ENCODE results near the gene DENND1A. TPM values are rescaled to one million over a fixed set of nuclear protein-coding genes. Genes with fewer than 3 reads are reported as not detected.
A peak's percentile ranks its signal among the peaks of the same experiment; 100 is the strongest.
"Not testable (repeated sequence)": the region's sequence is repeated elsewhere in the genome, so short reads cannot be mapped to it uniquely, and the experiment has no call there.

The DENND1A gene
- total RNA-seq, 2 experiments from 2014 or later: 13.9 to 20.3 TPM

DNA sequence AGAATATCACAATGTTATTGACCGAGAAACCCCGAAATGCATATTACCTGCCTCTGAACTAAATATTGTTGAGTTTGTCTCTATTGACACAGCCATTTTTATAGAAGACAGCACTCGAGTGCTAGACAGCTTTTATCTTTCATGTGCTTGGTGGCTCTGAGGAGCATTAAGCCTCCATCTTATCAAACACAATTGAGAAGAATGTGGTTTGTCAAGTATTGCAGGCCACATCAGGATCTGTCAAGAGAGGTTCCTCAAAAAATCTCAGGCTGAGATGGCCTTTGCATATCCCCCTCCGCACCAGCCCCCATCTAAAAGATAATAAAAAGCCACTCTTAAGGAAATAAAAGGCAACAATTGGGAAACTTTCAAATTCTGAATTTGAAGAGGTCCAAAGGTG, 284.8 kb downstream of the DENND1A start:
- Mint-ChIP-seq H3K27ac (no peak overlapping the region), H3K9me3 (peaks cover 2% of the 10 kb centered on the region), H3K4me3 (no peak overlapping the region), H3K4me1 (peaks cover 23% of the 10 kb centered on the region), H3K36me3 (peaks cover 15% of the 10 kb centered on the region), H3K27me3 (peaks cover 25% of the 10 kb centered on the region)
- DNase-seq: no peak
- ATAC-seq (ENCODE audit: low read depth): no peak
- POLR2A ChIA-PET: no interaction called here

GRCh38 chr9:123643518-123643917, 286.4 kb downstream of the DENND1A start:
- Mint-ChIP-seq H3K4me1 (peaks cover 24% of the 10 kb centered on the region), H3K27ac (no peak overlapping the region), H3K9me3 (peaks cover 2% of the 10 kb centered on the region), H3K36me3 (peaks cover 13% of the 10 kb centered on the region), H3K27me3 (peaks cover 35% of the 10 kb centered on the region), H3K4me3 (no peak overlapping the region)
- no peak for DNase-seq
- POLR2A ChIA-PET: no interaction called here
- ATAC-seq (ENCODE audit: low read depth): no peak

DNA sequence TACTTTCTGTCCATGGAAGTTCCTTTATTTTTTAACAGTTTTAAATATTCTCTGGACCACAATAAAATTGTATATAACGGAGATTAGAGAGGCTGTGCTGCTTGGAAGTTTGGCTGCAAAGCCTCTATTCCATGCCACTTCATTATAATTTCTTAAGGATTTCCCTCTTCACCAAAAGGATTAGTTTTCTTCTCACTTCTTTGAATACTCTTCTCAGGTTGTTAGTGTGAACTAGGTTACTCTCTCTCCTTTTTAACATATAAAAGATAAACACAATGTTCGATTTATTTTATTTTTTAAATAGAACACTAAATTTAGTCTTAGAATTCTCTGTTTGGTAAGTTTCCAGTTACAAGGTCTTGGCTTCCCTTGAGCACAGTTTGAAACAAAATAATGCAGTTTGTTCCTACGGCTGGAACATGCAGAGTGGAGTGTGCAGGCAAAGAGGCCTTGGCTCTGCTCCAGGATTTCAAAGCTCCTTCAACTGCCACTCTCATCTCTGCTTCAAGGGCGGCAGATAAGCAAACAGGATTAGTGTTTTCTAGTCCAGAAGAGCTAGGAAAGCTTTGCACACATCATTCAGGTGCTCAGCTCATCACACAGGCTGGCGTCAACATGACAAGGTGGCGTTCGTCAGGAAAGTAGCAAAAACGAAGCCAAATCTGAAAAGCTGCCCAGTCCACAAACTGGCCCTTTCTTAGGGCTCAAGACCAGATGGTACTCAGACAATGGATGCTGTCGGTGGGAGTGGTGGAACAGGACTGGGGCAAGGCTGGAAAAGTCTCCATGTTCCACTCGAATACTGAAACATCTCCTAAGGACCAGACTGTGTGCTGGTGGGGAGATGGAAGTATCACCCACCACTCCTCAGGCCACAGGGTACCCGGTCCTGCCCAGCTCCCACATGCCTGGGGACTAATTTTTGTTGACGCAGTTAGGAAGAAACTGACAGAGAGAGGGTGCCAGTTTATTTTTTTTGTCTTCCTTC, 287.3 kb downstream of the DENND1A start:
- Mint-ChIP-seq H3K4me3 (no peak overlapping the region), H3K27ac (no peak overlapping the region), H3K9me3 (peaks cover 2% of the 10 kb centered on the region), H3K36me3 (peaks cover 13% of the 10 kb centered on the region), H3K4me1 (peaks cover 33% of the 10 kb centered on the region), H3K27me3 (peaks cover 33% of the 10 kb centered on the region)
- DNase-seq (no peak), ATAC-seq (ENCODE audit: low read depth) (no peak)
- POLR2A ChIA-PET: no interaction called here

DNA sequence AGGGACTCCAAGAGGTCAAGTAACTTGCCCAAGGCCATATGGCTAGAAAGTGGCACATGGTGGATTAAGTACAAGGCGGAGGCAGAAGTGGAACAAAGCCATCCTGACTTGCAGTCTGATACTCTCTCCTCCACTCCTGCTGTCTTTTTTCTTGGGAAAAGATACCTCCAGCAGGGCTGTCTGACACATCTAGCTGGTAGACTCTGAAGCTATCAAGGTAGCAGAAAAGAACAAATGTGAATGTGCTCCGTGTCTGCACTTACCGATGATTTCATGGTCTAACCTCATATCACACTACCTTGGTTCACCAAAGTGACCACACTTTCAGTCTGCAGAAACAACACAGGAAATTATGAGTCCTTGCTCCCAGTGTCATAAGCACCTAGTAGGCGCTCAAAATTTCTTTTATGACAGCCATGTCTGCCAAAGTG, 289.1 kb downstream of the DENND1A start:
- H3K27ac Mint-ChIP-seq: no peak overlapping the region
- H3K9me3 Mint-ChIP-seq: no peaks in the 10 kb centered on the region
- H3K4me3 Mint-ChIP-seq: peak overlapping the region; percentile 22
- H3K4me1 Mint-ChIP-seq: peaks cover 37% of the 10 kb centered on the region
- H3K36me3 Mint-ChIP-seq: peaks cover 5% of the 10 kb centered on the region
- peaks cover 39% of the 10 kb centered on the region for H3K27me3 Mint-ChIP-seq
- peak; percentile 67 for ATAC-seq (ENCODE audit: low read depth)
- no peak for DNase-seq
- POLR2A ChIA-PET: interaction anchor here (0.5 to 0.7 kb wide), 2 partner anchors 814 to 1324 kb away, joined by 3 to 4 read pairs; no protein-coding TSS in a partner anchor

GRCh38 chr9:123639743-123640142, 290.2 kb downstream of the DENND1A start:
- Mint-ChIP-seq H3K36me3 (peaks cover 7% of the 10 kb centered on the region), H3K27me3 (peaks cover 43% of the 10 kb centered on the region), H3K27ac (no peak overlapping the region), H3K4me1 (peaks cover 38% of the 10 kb centered on the region), H3K4me3 (no peak overlapping the region), H3K9me3 (no peaks in the 10 kb centered on the region)
- no peak for ATAC-seq (ENCODE audit: low read depth)
- DNase-seq: no peak
- POLR2A ChIA-PET: no interaction called here

DNA sequence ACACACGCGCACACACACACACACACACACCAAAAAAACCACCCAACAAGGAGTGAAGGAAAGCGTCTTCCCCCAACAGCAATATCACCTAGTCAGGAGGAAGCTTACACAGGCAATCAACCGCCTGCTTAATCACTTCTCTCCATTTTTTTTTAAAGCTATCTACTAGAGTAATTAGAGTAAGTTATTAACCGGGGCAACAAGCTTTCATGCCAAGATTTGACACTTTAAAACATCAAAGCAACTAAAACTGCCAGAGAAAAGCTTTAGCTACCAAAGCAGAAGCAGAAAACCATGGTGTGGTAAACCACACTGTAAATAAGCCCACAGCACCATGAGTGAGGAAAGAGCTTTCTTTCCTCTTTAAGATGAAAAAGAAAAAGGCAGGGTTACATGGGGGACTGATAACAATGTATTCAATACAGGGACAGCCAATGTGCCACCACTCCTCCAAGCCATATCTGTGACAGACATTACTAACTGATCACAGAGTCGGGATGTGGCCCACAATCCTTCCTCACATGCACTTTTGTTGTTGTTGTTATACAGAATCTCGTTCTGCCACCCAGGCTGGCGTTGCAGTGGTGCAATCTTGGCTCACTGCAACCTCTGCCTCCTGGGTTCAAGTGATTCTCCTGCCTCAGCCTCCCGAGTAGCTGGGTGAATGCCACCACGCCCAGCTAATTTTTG, 291.8 kb downstream of the DENND1A start:
- peak overlapping the region; percentile 84 for H3K4me3 Mint-ChIP-seq
- peaks cover 40% of the 10 kb centered on the region for H3K27me3 Mint-ChIP-seq
- H3K36me3 Mint-ChIP-seq: peaks cover 5% of the 10 kb centered on the region
- peak; percentile 77 for ATAC-seq (ENCODE audit: low read depth)
- peak overlapping the region; percentile 71 for H3K27ac Mint-ChIP-seq
- POLR2A ChIA-PET: interaction anchor here (0.6 to 1.0 kb wide), 3 partner anchors 176 to 292 kb away, joined by 3 to 4 read pairs (median 4); no protein-coding TSS in a partner anchor
- no peaks in the 10 kb centered on the region for H3K9me3 Mint-ChIP-seq
- H3K4me1 Mint-ChIP-seq: peaks cover 46% of the 10 kb centered on the region
- peak; percentile 42 for DNase-seq

DNA sequence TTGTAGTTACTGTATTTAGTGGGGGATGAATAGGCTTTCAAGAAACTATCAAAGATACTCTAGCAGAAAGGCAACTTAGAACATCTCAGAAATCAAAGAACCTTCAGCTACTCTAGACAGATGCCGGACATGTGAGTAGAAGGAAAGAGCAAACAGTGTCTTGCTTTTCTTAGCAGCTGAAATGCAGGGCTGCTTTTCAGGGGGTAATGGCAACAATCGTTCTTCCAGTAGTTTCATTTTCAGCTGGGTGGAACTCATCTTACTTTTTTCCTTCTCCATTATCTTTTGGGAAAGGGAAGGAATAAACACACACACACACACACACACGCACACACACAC, 292.4 kb downstream of the DENND1A start:
- Mint-ChIP-seq H3K27ac (peak overlapping the region; percentile 71), H3K9me3 (no peaks in the 10 kb centered on the region), H3K4me3 (peak overlapping the region; percentile 84), H3K4me1 (peaks cover 44% of the 10 kb centered on the region), H3K27me3 (peaks cover 37% of the 10 kb centered on the region), H3K36me3 (peaks cover 2% of the 10 kb centered on the region)
- DNase-seq (no peak), ATAC-seq (ENCODE audit: low read depth) (peak; percentile 20)
- POLR2A ChIA-PET: interaction anchor here (0.6 to 1.0 kb wide), 2 partner anchors 198 to 293 kb away, joined by 3 to 4 read pairs; no protein-coding TSS in a partner anchor

DNA sequence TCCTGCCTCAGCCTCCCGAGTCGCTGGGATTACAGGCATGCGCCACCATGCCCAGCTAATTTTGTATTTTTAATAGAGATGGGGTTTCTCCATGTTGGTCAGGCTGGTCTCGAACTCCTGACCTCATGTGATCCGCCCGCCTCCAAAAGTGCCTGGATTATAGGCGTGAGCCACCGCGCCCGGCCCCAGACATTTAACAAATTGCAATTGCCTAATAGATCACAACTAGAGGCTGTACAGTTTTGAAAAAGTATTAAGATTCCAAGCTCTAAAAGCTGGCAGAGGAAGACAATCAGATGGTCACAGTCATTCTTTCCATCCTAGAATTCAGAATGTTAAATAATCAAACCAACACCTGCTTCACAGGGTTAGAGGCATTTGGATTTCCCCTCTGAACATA, 293.1 kb downstream of the DENND1A start:
- POLR2A ChIA-PET; H3K4me3 Mint-ChIP-seq; DNase-seq; H3K27ac Mint-ChIP-seq; ATAC-seq (ENCODE audit: low read depth); H3K9me3 Mint-ChIP-seq; H3K36me3 Mint-ChIP-seq: not testable (repeated sequence)
- peaks cover 33% of the 10 kb centered on the region for H3K27me3 Mint-ChIP-seq
- peaks cover 42% of the 10 kb centered on the region for H3K4me1 Mint-ChIP-seq

DNA sequence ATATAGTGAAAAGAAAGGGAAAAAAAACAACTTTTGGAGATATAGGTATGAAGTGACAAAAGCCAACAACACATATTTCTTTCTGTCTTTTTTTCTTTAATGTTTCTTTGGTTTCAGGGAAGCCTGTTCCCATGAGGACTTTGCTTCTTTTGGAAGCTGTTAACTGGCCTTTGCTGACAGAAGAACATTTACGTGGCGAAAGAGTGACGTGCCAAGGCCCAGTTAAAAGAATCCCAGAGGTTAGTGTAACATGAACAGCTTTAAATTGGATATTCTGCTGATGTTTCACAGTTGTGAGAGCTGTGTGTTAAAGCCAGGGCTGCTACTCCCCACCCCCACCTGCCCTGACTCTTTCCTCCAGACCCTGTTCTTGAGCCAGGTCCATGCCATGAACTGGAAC, 298.1 kb downstream of the DENND1A start:
- Mint-ChIP-seq H3K4me1 (peaks cover 9% of the 10 kb centered on the region), H3K27me3 (peaks cover 23% of the 10 kb centered on the region), H3K27ac (no peak overlapping the region), H3K4me3 (no peak overlapping the region), H3K36me3 (peaks cover 6% of the 10 kb centered on the region), H3K9me3 (no peaks in the 10 kb centered on the region)
- POLR2A ChIA-PET: no interaction called here
- DNase-seq (no peak), ATAC-seq (ENCODE audit: low read depth) (no peak)

GRCh38 chr9:123630233-123630632, 299.7 kb downstream of the DENND1A start:
- Mint-ChIP-seq H3K36me3 (peaks cover 4% of the 10 kb centered on the region), H3K27ac (no peak overlapping the region), H3K4me3 (no peak overlapping the region), H3K27me3 (peaks cover 16% of the 10 kb centered on the region), H3K4me1 (peaks cover 9% of the 10 kb centered on the region), H3K9me3 (no peaks in the 10 kb centered on the region)
- POLR2A ChIA-PET: no interaction called here
- ATAC-seq (ENCODE audit: low read depth): no peak
- no peak for DNase-seq

DNA sequence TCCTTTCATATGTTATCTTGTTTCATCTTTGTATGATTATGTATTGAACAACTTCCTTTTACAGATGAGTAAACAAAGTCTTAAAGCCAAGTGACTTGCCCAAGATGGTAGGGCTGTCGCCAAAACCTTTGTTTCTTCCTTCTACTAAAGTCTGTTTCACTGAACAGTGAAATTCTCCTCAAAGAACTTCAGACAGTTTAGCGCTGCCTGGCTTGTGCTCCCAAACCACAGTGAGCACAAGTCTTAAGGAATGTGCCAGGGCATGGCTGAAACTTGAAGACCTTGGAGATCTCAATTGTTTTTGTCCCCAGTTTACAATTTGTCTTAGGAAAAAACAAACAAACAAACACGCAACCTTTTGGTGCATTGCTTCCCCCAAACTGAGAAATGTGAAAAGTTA, 300.4 kb downstream of the DENND1A start:
- peaks cover 4% of the 10 kb centered on the region for H3K36me3 Mint-ChIP-seq
- POLR2A ChIA-PET: no interaction called here
- no peaks in the 10 kb centered on the region for H3K9me3 Mint-ChIP-seq
- peaks cover 6% of the 10 kb centered on the region for H3K4me1 Mint-ChIP-seq
- no peak overlapping the region for H3K4me3 Mint-ChIP-seq
- ATAC-seq (ENCODE audit: low read depth): no peak
- no peak for DNase-seq
- H3K27me3 Mint-ChIP-seq: peaks cover 10% of the 10 kb centered on the region
- no peak overlapping the region for H3K27ac Mint-ChIP-seq

- no peak overlapping the region for H3K4me3 Mint-ChIP-seq
- ATAC-seq (ENCODE audit: low read depth): no peak
- no peak overlapping the region for H3K27ac Mint-ChIP-seq
- no peaks in the 10 kb centered on the region for H3K27me3 Mint-ChIP-seq
- peaks cover 1% of the 10 kb centered on the region for H3K4me1 Mint-ChIP-seq
- H3K9me3 Mint-ChIP-seq: no peaks in the 10 kb centered on the region
- no peak for DNase-seq
- POLR2A ChIA-PET: no interaction called here
- H3K36me3 Mint-ChIP-seq: peaks cover 4% of the 10 kb centered on the region
These were observed 307.1 kb downstream of the DENND1A start for GRCh38 chr9:123622711-123623241.

- Mint-ChIP-seq H3K4me3 (no peak overlapping the region), H3K27me3 (no peaks in the 10 kb centered on the region), H3K9me3 (no peaks in the 10 kb centered on the region), H3K27ac (no peak overlapping the region), H3K36me3 (peaks cover 6% of the 10 kb centered on the region), H3K4me1 (peaks cover 6% of the 10 kb centered on the region)
- ATAC-seq (ENCODE audit: low read depth): no peak
- DNase-seq: no peak
- POLR2A ChIA-PET: no interaction called here
These were observed 309.7 kb downstream of the DENND1A start for GRCh38 chr9:123620239-123620638.
